ENCODE data around the gene PALLD.

DNA sequence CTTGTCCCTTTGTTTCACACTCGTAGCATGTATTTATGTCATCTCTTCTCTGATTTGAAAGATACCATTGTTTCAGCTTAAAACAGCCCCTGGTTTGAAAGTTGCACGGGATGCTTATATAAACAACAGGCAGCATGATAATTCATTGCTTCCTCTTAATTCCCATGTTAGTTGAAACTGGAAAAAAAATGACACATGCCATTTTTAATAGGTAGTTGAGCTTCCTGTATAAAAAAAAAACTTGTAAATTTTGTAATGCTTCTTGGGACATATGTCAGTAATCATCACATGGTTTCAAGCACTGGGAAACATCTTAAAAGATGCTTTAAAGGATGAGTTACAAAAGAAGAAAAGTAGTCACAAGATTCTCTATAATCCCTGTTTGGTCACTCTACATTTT is 243.0 kb downstream of the PALLD start:
- TF ChIP-seq CTCF (IDR thresholded peaks at IDR 0.05) (no peak), POLR2A (IDR thresholded peaks at IDR 0.05) (no peak)
